Activated CD4-positive, alpha-beta T cell treated with anti-CD3 and anti-CD28 coated beads, Interleukin-2, amount 10 ng/mL, durations not matched to agents 24 days and 14 days (primary cell): ENCODE data around the gene WWTR1. TPM values are rescaled to one million over a fixed set of nuclear protein-coding genes. Genes with fewer than 3 reads are reported as not detected.

Experiments
- DNase-seq: peaks from one replicate; pipeline ENCODE4 v3.0.0; 2022
- H3K27ac Mint-ChIP-seq: one replicate; pipeline ENCODE4 v1.8.0; 2022; ENCODE audit warnings: mild to moderate bottlenecking, mixed read lengths
- H3K27me3 Mint-ChIP-seq: one replicate; pipeline ENCODE4 v1.8.0; 2022; ENCODE audit warnings: mixed read lengths
- H3K36me3 Mint-ChIP-seq: one replicate; pipeline ENCODE4 v1.8.0; 2022; ENCODE audit warnings: low read depth, mild to moderate bottlenecking, mixed read lengths
- H3K4me1 Mint-ChIP-seq: one replicate; pipeline ENCODE4 v1.8.0; 2021; ENCODE audit warnings: mixed read lengths
- H3K4me3 Mint-ChIP-seq: one replicate; pipeline ENCODE4 v1.8.0; 2022; ENCODE audit warnings: mild to moderate bottlenecking, moderate library complexity, mixed read lengths
- H3K9me3 Mint-ChIP-seq: one replicate; pipeline ENCODE4 v1.8.0; 2021; ENCODE audit warnings: mixed read lengths
- intact Hi-C: fragments of 100-400 bp; cut with micrococcal nuclease; formaldehyde crosslinking; loops from one replicate; pipeline ENCODE4 v1.15.1; 2023
- total RNA-seq: library from RNA; stranded (reverse); gene quantifications from 2 replicates; pipeline ENCODE4 v1.2.3, GENCODE V29; 2022

Gene WWTR1
- total RNA-seq, 1 donor from 2014 or later: 0.75 TPM

DNA sequence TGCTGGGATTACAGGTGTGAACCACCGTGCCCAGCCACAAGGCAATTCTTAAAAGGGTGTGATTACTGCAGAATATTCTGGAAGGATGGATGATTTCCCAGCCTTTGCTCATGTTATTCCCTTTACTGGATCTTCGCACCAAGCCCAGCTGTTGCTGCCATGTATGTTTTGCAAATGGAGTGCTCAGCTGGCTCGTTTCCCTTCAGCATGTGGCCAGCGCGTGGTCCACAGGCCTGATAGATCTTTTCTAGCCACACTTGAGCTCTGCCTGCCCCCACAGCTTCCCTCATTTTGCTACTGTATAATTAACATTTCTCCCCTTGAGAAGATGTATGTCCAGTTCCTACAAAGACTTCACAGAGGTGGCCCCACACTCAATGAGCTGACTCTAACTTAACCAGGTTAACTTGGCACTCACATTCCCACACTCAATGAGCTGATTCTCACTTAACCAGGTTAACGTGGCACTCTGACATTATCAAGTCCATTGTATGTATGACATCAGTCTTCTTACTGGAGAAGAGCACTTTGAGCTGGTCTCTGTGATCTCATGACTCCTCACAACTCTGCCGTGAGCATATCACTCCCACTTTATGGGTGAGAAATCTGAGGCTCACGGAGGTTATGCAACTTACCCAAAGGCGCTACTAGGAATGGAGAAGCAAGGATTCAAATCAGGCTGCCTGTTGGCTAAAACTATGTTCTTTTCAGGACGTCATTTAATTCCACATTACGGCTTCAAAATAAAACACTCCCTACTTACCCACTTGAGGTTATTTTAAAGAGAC is 134.1 kb downstream of the WWTR1 start:
- intact Hi-C loops: no loop called here
- Mint-ChIP-seq H3K4me3 (no peak overlapping the region), H3K9me3 (no peaks in the 10 kb centered on the region), H3K27me3 (peaks cover 5% of the 10 kb centered on the region), H3K4me1 (no peaks in the 10 kb centered on the region), H3K27ac (no peak overlapping the region), H3K36me3 (no peaks in the 10 kb centered on the region)
- no peak for DNase-seq

DNA sequence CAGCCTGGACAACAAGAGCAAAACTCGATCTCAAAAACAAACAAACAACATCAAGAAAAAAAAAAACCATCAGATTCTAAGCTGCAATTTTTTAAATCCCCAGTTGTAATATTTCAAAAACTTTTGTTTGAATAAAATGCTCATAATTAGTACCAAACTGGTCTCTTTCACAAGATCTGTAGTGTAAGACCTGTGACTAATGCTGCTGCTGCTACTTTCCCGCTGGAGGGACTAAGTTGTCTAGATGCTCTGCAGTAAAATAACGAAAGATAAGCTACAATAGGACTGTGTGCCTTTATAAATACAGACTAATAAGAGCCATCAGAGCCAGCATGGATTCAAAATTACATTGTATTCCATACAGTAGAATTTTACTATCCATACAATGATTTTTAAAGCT is 137.9 kb downstream of the WWTR1 start:
- H3K27ac Mint-ChIP-seq: no peak overlapping the region
- DNase-seq: no peak
- peaks cover 8% of the 10 kb centered on the region for H3K27me3 Mint-ChIP-seq
- H3K4me1 Mint-ChIP-seq: no peaks in the 10 kb centered on the region
- no peaks in the 10 kb centered on the region for H3K9me3 Mint-ChIP-seq
- H3K4me3 Mint-ChIP-seq: no peak overlapping the region
- intact Hi-C loops: no loop called here
- no peaks in the 10 kb centered on the region for H3K36me3 Mint-ChIP-seq

DNA sequence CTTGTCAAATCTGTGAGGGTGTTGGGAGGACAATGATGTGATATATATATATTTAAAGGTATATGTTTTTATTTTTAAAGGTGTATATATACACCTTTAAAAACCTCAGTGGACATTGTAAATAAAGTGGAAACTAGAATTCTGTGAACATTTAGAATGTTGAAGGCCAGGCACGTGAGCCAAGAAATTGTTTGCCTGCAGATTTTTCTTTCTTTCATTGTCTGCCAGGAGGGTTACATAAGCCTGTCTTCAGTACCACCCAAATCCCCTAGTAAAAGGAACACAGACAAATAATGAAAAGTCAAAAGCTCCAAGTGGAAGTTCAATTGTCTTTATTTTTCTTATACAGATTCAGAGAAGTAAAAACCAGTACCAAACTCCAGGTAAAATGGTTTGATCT is 140.9 kb downstream of the WWTR1 start:
- peaks cover 5% of the 10 kb centered on the region for H3K4me1 Mint-ChIP-seq
- H3K27ac Mint-ChIP-seq: no peak overlapping the region
- no peaks in the 10 kb centered on the region for H3K9me3 Mint-ChIP-seq
- H3K4me3 Mint-ChIP-seq: no peak overlapping the region
- intact Hi-C loops: no loop called here
- no peaks in the 10 kb centered on the region for H3K36me3 Mint-ChIP-seq
- DNase-seq: no peak
- H3K27me3 Mint-ChIP-seq: peaks cover 14% of the 10 kb centered on the region

DNA sequence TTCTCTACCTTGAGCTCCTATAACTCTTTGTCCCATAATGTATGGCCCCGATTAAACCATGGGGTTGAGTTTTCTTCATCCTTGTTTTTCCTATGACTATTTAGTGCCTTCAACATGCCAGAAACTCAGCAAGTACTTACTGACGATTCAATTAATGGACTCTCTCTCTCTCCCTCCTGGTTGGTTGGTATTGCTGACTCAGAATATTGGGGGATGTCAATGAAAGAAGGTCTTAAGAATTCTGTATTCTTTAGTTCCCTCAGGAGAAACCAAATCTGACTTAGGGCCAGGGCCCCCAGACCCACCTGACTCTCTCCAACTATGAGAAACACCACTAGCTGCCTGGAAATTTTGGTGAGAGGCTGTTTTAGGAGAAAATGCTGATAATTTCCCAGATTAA is 142.6 kb downstream of the WWTR1 start:
- H3K36me3 Mint-ChIP-seq: no peaks in the 10 kb centered on the region
- intact Hi-C loops: no loop called here
- no peak overlapping the region for H3K4me3 Mint-ChIP-seq
- H3K27ac Mint-ChIP-seq: no peak overlapping the region
- H3K9me3 Mint-ChIP-seq: no peaks in the 10 kb centered on the region
- peaks cover 14% of the 10 kb centered on the region for H3K27me3 Mint-ChIP-seq
- DNase-seq: no peak
- peaks cover 5% of the 10 kb centered on the region for H3K4me1 Mint-ChIP-seq

DNA sequence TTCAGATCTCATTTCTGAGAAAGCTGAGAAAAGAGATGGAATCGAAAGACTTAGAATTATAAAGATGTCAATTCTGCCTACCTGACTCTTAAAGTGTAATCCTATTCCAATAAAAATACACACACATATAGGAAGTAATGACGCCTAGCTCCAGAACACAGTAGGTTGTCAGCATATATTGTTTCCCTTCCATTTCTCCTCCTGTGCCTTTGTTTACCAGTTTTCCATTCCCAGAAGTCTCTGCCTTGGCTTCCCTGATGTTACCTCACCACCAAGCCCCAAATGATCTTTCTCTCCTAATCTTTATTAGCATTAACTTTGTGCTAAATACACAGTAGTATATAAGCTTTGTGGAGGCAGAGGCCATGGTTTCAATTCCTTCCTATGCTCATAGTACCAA is 143.4 kb downstream of the WWTR1 start:
- H3K4me1 Mint-ChIP-seq: peaks cover 5% of the 10 kb centered on the region
- H3K9me3 Mint-ChIP-seq: no peaks in the 10 kb centered on the region
- H3K27me3 Mint-ChIP-seq: peaks cover 14% of the 10 kb centered on the region
- H3K36me3 Mint-ChIP-seq: no peaks in the 10 kb centered on the region
- no peak overlapping the region for H3K4me3 Mint-ChIP-seq
- intact Hi-C loops: loop anchor here (5.0 kb wide), 3 partner anchors 203 to 293 kb away; no protein-coding TSS in a partner anchor
- no peak for DNase-seq
- H3K27ac Mint-ChIP-seq: no peak overlapping the region

DNA sequence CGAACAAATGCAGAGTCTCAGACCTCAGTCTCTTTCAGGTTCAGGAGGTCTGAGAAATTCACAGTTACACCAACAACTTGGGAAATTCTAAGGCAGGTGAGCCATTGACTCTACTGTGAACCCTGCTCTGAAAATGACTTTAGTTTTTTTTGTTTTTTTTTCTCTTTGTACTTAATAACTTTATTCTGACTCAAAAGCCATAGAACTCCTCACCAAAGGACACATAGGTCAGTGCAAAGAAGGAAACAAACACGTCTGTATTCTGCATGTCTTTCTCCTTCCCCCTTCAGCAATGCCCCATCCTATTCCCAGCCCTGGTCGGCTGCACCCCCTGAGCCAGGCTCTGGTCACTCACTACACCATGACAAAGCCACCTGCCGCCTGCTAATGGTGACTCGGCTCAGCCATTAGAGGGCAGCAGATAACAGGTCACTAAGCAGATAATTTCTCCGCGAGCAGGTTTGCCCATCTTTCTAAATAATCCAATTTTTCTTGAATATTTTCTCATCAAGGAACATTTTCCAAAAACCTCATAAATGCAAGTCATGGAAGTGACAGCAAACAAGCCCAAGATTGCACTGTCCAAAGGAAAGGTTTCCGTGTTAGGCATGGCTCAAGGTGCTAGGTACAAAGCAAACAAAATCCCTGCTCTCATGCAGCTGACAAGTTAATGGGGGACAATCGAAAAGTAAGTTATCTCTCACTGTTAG is 145.6 kb downstream of the WWTR1 start:
- H3K4me1 Mint-ChIP-seq: peaks cover 9% of the 10 kb centered on the region
- no peak overlapping the region for H3K27ac Mint-ChIP-seq
- H3K36me3 Mint-ChIP-seq: no peaks in the 10 kb centered on the region
- H3K9me3 Mint-ChIP-seq: no peaks in the 10 kb centered on the region
- no peak overlapping the region for H3K4me3 Mint-ChIP-seq
- DNase-seq: peak; percentile 69
- intact Hi-C loops: loop anchor here (5.0 kb wide), 3 partner anchors 205 to 295 kb away; no protein-coding TSS in a partner anchor
- H3K27me3 Mint-ChIP-seq: peaks cover 12% of the 10 kb centered on the region

DNA sequence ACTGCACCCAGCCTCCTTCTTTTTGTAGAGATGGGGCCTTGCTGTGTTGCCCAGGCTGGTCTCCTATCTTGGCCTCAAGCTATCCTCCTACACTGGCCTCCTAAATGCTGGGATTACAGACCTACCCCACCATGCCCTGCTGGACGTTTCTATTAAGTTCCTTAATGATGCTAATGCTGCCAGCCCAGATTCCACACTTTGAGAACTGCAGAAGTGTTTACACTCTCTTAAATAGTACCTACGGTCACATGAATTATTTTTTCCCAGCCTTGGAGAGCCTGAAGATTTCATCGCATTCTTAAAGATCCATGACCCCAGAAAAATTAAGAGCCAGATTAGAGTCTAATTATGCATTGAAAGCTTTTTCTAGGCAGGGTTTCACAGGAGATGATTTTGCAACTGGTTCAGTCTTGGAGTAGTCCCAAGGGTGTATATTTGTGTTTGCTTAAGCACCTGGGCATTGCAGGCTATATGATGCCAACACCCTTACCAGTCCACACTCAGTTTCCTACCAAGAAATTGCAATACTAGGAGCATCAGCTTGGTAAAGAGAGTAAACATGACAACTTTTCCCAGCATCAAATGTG is 146.7 kb downstream of the WWTR1 start:
- no peaks in the 10 kb centered on the region for H3K36me3 Mint-ChIP-seq
- intact Hi-C loops: loop anchor here (5.0 kb wide), 3 partner anchors 206 to 296 kb away; no protein-coding TSS in a partner anchor
- DNase-seq: no peak
- H3K9me3 Mint-ChIP-seq: no peaks in the 10 kb centered on the region
- H3K27me3 Mint-ChIP-seq: peaks cover 18% of the 10 kb centered on the region
- peaks cover 9% of the 10 kb centered on the region for H3K4me1 Mint-ChIP-seq
- no peak overlapping the region for H3K4me3 Mint-ChIP-seq
- H3K27ac Mint-ChIP-seq: no peak overlapping the region

DNA sequence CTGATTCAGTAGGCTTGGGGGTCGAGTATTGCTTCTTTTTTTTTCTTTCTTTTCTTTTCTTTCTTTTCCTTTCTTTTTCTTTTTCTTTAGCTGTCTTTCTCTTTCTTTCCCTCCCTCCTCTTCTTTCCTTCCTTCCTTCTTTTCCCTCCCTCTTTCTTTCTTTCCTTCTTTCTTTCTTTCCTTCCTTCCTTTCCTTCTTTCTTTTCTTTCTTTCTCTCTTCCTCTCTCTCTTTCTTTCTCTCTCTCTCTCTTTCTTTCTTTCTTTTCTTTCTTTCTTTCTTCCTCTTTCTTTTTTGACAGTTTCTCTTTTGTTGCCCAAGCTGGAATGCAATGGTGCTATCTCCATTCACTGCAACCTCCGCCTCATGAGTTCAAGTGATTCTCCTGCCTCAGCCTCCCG is 147.3 kb downstream of the WWTR1 start:
- DNase-seq: no peak
- peaks cover 18% of the 10 kb centered on the region for H3K27me3 Mint-ChIP-seq
- intact Hi-C loops: loop anchor here (5.0 kb wide), 3 partner anchors 207 to 297 kb away; no protein-coding TSS in a partner anchor
- no peak overlapping the region for H3K4me3 Mint-ChIP-seq
- peaks cover 9% of the 10 kb centered on the region for H3K4me1 Mint-ChIP-seq
- H3K36me3 Mint-ChIP-seq: no peaks in the 10 kb centered on the region
- no peaks in the 10 kb centered on the region for H3K9me3 Mint-ChIP-seq
- H3K27ac Mint-ChIP-seq: no peak overlapping the region

DNA sequence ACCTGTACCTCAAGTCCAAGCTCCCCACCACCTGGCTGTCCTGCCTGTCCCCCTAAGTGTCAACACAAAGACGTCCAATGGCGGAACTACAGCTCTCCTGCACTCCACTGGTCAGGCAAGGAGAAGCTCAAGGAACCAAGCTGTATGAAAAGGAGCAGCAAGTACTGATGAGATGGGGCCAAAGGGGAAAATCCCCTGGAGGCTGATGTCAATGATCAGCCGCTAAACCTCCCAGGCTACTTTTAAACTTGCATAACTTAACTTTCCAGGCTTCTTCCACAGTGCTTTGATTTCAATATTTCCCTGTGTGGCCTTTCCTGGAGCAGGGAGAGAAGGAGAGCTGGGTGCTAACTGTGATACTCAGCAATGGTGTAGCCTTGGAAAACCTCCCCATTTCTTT is 148.3 kb downstream of the WWTR1 start:
- H3K27ac Mint-ChIP-seq: no peak overlapping the region
- peaks cover 9% of the 10 kb centered on the region for H3K4me1 Mint-ChIP-seq
- H3K36me3 Mint-ChIP-seq: no peaks in the 10 kb centered on the region
- H3K4me3 Mint-ChIP-seq: no peak overlapping the region
- peaks cover 18% of the 10 kb centered on the region for H3K27me3 Mint-ChIP-seq
- H3K9me3 Mint-ChIP-seq: no peaks in the 10 kb centered on the region
- no peak for DNase-seq
- intact Hi-C loops: no loop called here

DNA sequence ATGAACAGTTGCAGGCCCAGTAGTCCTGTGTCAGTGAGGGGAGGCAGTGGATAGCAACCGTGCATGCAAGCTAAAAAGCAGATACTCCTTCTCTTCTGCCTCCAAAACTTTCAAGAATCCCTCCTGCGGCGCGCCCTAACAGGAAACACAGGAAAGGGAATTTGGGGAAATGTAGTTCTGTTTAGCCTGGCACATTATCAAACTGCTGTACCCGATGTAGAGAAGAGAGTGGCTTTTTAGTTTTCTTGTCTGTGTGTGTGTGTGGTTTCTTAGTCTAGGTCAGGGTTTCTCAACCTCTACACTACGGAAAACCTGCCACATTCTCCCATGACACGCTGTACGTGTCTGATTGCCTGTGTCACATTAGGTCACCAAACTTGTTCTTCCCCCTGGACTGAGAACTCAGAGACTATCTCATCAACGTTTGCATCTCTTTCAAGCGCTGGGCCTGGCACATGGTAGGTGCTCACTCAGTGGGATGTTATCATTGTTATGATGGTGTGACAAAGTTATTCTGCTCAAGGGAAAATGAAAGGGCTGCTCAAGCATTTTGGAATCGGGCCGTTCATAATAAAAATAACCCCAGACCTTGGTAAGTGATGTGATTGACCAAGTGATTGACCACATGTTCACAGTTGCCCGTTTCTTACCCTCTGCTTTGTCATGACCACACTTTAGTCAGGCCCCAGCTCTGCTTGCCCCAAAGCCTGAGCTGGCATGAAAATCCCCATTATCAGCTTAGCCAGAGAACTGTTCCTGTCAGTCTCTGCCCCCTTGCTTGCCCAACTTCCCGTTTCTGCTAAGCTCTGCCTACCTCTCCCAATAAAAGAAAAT is 150.1 kb downstream of the WWTR1 start:
- Mint-ChIP-seq H3K4me1 (peaks cover 8% of the 10 kb centered on the region), H3K4me3 (no peak overlapping the region), H3K9me3 (no peaks in the 10 kb centered on the region), H3K27ac (peak overlapping the region; percentile 56), H3K27me3 (peaks cover 18% of the 10 kb centered on the region), H3K36me3 (no peaks in the 10 kb centered on the region)
- intact Hi-C loops: no loop called here
- no peak for DNase-seq

DNA sequence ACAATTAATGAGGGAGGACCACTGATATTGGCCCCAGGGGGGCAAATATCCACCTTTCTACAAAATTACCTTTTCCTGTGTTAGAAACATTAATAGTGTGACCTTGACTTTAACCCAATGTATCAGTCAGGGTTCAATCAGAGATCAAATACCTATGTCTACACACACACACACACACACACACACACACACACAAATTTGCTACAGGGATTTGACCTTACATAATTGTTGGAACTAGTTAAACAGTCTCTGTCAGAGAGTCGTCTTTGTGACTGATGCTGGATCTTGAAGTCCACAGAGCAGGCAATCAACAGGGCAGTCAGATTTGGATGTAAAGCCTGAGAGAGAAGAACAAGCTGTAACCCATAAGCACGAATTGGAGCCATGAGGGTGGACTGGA is 150.9 kb downstream of the WWTR1 start:
- H3K4me1 Mint-ChIP-seq: peaks cover 4% of the 10 kb centered on the region
- no peaks in the 10 kb centered on the region for H3K9me3 Mint-ChIP-seq
- peaks cover 14% of the 10 kb centered on the region for H3K27me3 Mint-ChIP-seq
- DNase-seq: no peak
- H3K27ac Mint-ChIP-seq: no peak overlapping the region
- no peaks in the 10 kb centered on the region for H3K36me3 Mint-ChIP-seq
- intact Hi-C loops: no loop called here
- no peak overlapping the region for H3K4me3 Mint-ChIP-seq

DNA sequence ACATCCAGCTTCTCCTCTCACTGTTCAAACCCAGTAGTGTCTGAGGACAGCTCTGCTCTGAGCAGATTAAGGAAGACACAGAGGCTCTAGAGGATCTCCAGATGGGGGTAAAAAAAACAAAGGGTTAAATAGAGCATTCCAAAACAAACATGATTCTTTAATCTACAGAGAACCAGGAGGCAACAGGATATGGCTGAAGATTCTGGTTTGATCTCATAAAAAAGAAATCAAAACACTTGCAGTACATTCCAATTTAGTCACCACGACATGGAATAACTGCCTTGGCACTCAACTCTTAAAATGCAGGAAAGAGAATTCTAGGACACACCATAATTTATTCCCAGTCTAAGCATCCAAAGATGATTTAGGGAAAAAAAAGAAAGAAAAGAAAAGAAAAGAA is 151.3 kb downstream of the WWTR1 start:
- intact Hi-C loops: no loop called here
- DNase-seq: no peak
- Mint-ChIP-seq H3K4me3 (no peak overlapping the region), H3K36me3 (no peaks in the 10 kb centered on the region), H3K27me3 (peaks cover 16% of the 10 kb centered on the region), H3K4me1 (peaks cover 4% of the 10 kb centered on the region), H3K9me3 (no peaks in the 10 kb centered on the region), H3K27ac (no peak overlapping the region)

DNA sequence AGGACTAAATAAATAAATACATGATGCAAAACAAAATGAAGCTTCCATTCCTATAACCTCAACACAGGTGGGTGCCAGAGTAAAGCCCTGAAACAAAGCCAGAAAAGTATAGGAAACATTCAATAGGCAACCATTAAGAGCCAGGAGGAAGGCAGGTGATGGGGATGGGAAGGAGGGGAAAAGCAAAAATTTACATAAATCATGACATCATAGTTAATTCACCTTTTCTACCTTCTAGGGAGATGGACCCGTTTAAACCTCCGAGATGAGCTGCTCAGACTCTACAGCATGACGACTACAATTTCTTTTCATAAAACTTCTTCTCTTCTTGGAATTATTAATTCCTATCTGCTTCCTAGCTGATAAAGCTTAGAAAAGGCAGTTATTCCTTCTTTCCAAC is 155.4 kb downstream of the WWTR1 start:
- no peaks in the 10 kb centered on the region for H3K9me3 Mint-ChIP-seq
- H3K4me3 Mint-ChIP-seq: no peak overlapping the region
- DNase-seq: no peak
- H3K4me1 Mint-ChIP-seq: no peaks in the 10 kb centered on the region
- no peak overlapping the region for H3K27ac Mint-ChIP-seq
- H3K36me3 Mint-ChIP-seq: no peaks in the 10 kb centered on the region
- intact Hi-C loops: no loop called here
- peaks cover 20% of the 10 kb centered on the region for H3K27me3 Mint-ChIP-seq
